HG02678 (cell line): Measurements from ENCODE around the gene HIGD2A.
"Not testable (repeated sequence)": the region's sequence is repeated elsewhere in the genome, so short reads cannot be mapped to it uniquely, and the experiment has no call there.

ENCODE experiments used
- ATAC-seq: cut with Tn5 transposase; IDR thresholded peaks from one replicate; pipeline ENCODE4 v1.9.1; 2021; ENCODE audit warnings: mild to moderate bottlenecking, moderate library complexity; ENCODE audit not compliant: unreplicated experiment

The HIGD2A gene

DNA sequence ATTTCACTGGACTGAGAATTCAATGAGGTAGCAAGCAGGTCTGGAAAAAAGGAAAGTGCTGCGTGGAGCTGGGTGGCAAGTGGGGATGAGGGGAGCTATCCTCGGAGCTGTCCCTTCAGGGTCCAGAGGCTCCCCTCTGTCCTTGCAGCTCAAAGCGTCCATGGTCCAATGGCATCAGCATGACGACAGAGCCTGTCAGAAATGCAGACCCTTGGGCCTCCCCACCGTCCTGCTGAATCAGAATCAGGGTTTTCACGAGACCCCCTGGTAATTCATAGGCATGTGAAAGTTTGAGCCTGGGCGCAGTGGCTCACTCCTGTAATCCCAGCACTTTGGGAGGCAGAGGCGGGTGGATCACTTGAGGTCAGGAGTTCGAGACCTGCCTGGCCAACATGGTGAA, 5.5 kb downstream of the HIGD2A start:
- no peak for ATAC-seq

DNA sequence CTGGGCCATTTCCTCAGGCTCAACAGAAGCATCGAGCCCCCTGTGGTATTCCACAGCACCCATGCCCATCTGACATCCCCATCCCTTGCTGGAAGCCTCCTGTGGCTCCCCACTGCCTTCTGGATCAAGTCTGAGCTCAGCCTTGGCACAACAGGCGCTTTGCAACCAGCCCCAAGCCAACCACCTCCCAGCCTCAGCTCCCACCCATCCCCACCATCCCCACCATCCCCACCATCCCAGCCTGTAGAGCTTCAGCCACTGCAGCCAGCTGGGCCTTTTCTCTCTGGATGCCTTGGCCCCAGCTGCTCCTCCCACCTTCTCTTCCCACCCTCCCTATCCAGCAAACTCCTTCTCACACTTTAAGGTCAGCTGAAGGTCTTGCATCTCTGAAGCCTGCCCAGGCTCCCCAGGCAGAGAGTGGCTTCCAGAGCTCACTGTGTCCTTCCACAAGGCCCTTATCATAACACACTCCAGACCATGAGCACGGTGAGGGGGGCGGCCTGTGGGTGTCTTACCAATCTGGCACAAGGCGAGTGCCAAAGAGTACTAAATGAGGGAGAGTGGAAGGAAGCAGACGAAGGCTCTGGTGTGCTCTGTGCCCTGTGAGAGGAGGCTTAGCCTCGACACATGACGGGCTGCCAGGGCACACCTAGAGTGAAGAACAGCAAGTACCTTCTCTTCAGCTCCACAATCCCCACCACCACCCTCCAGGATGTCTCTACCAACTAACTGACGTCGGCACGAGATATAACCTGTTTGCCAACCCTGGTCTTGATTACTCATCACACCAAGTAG, 6.5 kb downstream of the HIGD2A start:
- no peak for ATAC-seq

DNA sequence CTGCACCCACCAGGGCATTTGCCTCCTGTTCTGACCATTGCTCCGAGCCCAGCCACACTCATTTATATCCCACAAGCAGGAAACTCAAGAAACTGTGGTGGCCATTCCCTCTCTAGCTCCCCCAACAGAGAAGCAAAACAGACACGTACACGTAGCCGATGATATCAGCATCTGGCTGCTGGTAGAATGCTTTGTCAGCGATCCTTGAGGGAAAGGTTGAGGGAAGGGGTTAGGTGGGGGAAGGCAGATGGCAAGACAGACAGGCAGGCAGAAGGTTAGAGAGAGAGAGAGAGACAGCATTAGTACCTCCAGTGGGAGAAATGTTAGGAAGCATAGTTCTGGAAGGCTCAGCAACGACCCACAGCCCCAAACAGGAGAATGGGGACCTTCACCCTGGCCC, 7.8 kb downstream of the HIGD2A start:
- no peak for ATAC-seq

DNA sequence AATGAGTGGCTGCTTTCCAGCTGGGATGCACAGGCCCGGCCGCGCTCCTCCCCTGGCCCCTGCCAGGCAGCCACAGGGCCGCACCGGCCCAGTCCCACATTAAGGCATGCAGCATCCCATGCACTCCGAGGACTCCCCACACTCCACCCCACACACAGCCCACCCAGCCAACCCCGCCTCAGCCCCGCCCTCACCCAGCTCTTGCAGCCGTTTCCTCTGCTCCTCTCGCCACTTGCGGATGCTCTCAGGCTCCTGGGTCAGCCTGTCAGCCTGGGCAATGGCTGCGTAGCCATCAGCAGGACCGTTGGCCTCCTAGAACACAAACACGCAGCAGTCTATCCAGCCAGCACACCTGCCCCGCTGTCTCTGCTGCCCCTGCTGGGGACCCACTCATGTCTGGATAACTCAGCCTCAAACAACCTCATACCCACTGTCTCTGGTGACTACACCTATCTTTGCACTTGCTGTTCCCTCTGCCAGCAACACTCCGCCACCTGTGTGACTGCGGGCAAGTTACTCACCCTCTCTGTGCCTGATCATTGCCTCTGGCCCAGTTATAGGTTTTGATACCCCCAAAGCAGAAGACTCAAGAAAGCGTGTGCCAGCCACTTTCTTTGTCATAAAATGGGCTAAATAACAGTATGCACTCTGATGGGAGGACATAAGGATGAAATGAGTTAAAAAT, 9.3 kb downstream of the HIGD2A start:
- ATAC-seq: no peak

DNA sequence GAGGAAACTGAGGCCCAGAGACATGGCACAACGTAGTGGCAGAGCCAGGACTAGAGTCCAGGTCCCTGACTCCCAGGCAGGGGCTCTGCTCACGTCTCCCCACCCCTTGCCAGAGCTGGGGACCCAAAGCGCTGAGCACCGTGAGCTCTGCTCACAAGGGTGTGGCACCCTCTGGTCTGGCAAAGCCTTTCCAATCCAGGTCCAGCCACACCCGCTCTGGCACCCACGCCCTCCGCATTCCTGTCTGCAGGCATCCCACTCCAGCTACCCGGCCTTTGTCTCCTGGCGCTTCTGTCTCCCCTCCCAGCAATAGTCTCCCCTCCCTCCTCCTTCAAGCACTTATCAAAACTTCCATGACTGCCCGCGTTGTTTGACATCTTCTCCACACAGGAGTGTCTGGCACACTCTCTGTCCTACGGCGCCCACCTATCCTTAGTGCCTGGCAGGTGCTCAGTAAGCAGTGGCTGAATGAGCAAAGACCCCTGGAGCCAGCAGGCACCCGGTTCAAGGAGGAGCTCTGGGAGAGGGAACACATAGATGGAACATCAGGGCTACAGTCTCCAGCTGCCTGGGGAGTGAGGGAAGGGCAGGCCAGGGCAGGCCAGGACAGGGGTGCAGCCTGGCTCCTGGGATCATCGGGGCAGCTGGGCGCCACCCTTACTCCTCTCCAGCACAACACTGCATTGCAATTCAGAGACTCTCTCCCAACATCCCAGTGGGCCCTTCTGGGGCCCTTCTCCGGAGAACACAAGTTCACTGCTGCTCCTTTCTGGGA, 12.0 kb downstream of the HIGD2A start:
- no peak for ATAC-seq

DNA sequence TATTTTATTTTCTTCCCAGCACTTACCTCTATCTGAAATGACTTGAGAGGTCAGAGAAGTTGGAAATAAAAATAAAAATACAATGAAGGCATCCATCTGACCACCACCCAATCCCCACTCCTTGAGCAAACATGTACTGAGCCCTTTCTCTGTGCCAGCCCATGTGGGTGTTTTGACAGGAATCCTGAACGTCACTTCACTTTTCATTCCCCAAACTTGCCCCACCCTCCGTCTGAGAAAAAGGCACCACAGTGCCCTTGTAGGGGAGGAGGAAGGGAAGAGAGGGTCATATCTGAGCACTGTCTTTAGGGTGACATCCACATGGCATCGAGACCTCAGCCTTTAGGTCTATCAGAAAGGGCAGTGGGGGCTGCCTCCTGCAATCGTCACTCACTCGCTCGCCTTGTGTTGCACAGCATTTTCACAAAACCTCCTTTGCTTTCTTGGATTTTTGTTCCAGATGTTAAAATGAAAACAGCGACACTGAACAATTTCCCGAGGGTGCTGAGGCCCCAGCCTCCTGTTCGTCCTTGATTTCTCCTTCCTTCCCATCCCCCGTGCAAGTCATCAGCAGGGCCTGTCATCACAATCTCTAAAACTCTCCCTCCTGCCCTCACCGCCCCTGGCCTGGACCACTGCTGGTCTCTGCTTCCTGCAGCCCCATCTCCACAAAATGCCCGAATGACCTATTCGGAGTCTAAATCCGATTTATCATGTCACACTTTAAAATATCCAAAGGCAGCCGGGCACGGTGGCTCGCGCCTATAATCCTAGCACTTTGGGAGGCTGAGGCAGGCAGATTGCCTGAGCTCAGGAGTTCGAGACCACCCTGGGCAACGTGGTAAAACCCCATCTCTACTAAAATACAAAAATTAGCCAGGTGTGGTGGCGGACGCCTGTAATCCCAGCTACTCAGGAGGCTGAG, 13.0 kb downstream of the HIGD2A start:
- no peak for ATAC-seq

DNA sequence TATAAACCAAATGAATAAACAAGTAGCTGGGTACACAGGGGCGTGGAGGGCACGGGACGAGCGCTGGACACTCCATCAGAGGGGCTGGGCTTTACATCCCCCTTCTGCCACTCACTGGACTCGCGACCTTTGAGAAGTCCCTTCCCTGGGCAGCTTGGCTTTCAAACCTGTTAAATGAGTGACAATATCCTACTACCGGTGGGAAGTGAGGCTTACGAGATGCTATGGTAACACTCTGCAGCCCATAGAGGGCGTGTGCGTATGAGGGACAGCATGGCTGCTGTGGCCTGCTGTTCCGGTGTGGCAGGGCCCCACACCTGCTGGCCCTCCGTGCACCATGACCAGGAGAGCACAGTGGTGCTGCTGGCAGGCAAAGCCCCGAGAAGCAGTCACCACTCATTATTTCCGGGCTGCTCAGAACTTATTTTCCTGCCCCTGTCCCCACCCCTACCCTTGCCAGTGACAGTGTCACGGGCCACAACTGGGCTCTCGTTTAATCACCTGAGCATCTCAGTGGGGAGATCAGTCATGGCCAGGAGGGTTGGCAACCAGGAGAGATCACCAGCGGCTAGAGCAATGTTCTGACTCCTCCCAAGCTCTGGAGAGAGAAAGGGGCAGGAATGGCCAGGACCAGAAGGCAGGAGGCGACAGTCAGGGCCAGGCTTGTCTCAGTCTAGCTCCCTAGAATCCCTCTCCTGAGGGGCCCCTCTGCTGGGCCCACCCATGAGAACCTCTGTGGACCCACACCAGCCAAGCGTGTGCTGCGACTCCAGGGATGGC, 17.3 kb downstream of the HIGD2A start:
- no peak for ATAC-seq

DNA sequence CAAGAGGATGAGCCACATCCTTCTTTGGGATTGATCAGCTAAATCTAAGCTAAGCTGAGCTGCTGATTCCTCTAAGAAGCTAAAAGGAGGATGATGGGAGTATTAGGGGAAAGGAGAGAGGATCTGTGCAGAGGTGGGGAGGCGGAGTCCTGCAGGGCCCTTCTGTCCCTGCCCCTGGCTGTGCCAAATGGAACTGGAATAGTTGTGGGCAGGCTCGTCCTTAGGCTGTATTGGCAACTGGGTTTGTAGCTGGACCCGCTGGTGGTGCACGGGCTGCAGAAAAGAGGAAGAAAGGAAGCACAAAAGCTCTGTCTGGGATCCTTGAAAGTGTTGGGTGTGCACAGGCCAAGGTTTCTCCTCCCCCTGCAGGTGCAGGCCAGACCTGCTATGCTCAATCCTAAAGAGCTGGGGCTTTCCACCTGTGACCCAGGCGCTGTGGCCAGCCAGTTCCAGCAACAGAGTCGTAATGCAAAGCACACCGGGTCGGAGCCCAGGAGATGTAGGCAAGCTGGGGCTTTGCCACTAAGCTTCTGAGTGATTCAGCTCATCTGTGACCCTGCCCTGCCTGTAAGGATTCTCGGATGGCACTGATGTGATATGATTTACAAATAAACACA, 18.0 kb downstream of the HIGD2A start:
- no peak for ATAC-seq

DNA sequence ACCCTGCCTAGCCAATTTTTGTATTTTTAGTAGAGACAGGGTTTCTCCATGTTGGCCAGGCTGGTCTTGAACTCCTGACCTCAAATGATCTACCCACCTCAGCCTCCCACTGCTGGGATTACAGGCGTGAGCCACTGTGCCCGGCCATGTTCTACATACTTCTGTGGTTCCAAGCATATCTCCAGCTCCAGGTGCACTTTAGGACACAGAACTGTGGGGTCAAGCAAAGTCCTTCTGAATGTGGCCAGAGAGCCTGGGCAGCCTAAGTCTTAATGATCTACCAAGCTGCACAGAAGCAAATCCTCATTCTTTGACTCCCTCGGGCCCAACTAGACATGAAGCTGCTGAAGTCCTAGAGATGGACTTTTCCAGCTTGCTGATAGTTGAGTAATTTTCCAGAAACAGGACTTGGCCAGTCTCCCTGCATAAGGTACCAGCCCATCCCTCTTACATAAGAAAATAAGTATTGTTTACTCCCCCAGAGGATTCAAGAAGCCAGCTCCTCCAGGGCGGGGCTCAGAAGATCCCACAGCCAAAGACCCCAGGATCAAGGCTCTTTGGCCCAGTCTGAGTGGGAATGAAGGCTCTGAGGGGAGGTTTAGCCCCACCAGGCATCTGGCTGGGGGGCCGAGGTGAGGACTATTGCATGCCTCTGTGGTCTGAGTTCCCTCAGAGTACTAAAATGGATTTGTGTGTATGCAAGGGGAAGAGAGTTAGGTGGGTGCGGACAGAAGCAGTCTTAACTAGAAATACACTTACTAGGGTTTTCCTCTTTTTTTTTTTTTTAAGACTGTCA, 19.1 kb downstream of the HIGD2A start:
- ATAC-seq: no peak

DNA sequence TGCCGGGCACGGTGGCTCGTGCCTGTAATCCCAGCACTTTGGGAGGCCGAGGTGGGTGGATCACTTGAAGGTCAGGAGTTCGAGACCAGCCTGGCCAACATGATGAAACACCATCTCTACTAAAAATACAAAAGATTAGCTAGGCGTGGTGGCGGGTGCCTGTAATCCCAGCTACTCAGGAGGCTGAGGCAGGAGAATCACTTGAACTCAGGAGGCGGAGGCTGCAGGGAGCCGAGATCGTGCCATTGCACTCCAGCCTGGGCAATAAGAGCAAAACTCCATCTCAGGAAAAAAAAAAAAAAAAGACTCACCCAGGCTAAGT, 19.7 kb downstream of the HIGD2A start:
- not testable (repeated sequence) for ATAC-seq

DNA sequence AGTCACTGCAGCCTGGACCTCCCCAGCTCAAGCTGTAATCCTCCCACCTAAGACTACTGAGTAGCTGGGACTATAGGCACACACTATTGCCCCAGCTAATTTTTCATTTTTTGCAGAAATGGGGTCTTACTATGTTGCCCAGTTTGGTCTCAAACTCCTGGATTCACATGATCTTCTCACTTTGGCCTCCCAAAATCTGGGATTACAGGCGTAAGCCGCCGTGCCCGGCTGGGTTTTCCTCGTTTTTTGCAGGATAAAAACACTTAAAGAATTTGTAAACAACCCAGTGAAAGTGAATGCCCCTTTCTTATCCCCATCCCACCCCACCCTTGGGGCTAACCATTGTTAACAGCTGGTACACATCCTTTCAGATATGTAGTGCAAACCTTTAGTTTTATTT, 20.0 kb downstream of the HIGD2A start:
- ATAC-seq: no peak

DNA sequence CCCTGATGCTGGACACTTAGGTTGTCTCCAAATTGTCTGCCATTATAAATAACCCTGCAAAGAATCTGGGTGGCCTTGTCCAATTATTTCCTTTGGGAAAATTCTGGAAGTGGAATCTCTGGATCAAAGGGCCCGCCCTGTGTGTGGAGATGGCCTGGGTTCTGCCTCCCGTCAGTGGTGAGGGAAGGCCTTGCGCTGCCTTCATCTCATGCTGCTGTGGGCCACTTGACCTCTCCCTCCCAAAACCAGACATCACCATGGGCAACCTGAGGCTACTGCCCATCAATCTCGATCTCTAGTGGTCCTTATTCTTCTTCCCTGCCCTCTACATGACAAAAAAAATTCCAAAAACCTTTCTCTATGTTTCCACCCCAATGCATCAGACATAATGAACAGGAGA, 21.2 kb downstream of the HIGD2A start:
- no peak for ATAC-seq

DNA sequence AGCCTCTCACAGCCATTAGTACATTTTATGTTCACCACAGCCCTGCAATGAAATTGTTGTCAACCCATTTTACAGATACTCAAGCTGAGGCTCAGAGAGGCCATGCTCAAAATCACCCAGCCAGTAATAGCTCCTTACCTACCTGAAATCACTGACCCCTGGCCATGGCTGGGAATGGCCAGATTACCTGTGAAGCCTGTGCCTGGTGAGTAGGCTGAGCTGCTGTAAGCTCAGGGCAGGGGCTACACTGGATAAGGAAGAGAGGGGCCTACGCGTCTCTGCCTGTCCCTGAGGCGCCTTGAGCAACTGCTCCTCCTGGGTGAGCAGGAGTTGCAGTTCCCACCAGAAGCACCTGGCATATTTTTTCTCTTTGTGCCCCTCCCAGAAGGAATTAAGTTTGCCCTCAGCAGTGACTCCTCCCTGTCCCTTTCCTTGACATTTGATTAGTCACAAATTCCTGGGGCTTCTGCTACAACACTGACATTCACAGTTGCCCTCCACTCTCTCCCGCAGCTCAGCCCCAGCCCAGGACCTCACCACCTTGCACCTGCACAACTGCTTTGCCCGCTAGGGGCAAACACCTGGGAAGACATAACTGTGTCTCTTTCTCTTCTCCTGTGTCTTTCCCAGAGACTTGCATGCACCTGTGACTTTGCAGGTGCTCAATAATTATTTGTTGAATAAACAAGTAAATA, 22.1 kb downstream of the HIGD2A start:
- no peak for ATAC-seq

DNA sequence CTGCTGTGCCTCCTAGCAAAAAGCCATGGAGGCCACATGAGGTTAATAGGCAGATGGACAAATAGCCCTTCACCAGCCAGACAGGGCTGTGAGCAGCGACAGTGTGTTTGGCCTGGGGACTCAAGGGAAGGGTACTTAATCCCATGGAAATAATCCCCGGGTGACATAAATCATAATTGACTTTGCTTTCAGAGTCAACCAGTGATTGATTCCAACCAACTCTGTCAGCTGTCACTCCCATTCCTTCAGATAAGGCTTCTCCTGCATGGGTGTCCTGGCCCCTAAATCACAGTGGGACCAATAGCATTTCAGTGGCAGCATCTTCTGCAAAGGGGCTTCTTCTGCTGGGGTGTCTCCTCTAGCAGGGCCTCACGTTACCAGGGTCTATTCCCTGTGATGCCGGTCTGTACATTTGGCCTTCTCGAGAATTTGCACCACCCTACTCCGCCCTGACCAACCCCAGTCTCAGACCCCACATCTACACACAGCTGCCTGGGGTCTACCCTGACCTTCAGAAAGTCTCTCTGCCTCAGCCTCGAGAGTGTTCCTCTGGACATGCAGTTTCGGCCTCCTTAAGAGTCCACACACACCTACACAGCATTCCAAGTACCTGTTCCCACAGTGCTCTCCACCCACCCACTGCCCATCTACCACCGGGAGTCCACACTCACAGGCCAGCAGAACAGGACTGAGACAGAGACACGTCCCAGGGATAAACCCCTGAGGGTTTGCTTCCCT, 24.1 kb downstream of the HIGD2A start:
- ATAC-seq: no peak

DNA sequence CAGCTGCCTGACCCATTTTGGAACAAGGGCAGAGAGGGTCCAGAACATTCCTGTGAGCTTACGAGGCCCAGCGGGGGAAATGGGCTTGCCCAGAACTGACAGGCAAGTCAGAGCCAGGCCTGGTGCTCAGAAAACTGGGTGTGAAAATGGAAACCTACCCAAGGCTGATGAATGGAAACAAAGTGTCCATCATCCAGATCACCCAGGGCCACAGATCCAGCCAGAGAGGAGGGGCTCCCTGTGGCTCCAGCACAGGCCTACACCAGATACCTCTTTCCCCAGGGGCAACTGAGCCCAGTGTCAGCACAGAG, 24.7 kb downstream of the HIGD2A start:
- ATAC-seq: no peak

DNA sequence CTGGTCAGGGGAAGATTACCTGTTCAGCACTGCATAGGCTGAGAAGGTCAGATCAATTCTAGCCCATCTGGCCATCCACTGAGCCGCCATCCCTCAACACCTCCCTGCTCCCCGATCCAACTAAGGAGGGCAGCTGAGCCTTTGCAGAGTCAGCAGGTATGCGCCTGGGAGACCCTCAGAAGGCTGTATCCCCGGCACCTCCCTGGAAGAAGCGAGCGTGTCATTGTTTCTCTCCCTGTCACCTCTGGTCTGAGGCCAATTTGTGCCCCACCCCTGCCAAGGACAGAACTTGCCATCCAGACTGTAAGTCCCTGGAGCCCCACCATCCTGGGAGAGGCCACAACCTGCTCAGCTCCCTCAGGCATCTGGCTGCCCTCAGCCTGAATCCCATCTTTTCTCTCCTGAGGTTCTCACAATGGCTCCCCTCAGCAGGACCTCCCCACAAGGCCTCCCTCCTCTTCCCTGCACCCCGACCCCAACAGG, 25.2 kb downstream of the HIGD2A start:
- no peak for ATAC-seq

DNA sequence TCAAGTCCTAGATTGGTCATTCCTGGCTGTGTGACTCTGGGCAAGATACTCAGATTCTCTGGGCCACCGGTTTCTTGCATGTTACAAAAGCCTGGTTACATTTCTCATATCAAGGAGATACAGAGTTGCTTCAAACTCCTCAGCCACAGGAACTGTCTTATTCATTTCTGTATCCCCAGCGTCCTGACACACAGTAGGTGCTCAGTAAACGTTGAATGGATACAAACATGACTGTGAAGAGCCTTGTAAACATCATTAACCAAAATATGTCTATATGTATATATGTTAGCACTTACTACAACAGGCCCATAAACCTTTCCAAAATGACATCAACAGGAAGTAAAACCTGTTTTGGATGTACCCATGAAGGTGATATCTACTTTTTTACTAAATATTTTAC, 26.2 kb downstream of the HIGD2A start:
- ATAC-seq: no peak
